ENCODE measurements around the gene TRRAP. TPM values are rescaled to one million over a fixed set of nuclear protein-coding genes. Genes with fewer than 3 reads are reported as not detected.

The TRRAP gene
- total RNA-seq, 1 donor from 2014 or later = 30.4 TPM

GRCh38 chr7:98968621-98969020 is 90.3 kb downstream of the TRRAP start:
- H3K27ac Mint-ChIP-seq (ENCODE audit: unreplicated experiment) = no peak overlapping the region
- H3K36me3 Mint-ChIP-seq (ENCODE audit: low read depth) = peaks cover 61% of the 10 kb centered on the region
- no peaks in the 10 kb centered on the region for H3K4me1 Mint-ChIP-seq (ENCODE audit: low read depth)
- no peak for DNase-seq (ENCODE audit: low spot score)
- H3K27me3 Mint-ChIP-seq (ENCODE audit: low read depth) = no peaks in the 10 kb centered on the region
- no peaks in the 10 kb centered on the region for H3K9me3 Mint-ChIP-seq (ENCODE audit: low read depth)
- no peak overlapping the region for H3K4me3 Mint-ChIP-seq (ENCODE audit: unreplicated experiment)
- no peak for TF ChIP-seq CTCF (IDR thresholded peaks at IDR 0.05)

GRCh38 chr7:98969386-98969785 is 91.1 kb downstream of the TRRAP start:
- no peak overlapping the region for H3K27ac Mint-ChIP-seq (ENCODE audit: unreplicated experiment)
- TF ChIP-seq CTCF (IDR thresholded peaks at IDR 0.05) = no peak
- H3K36me3 Mint-ChIP-seq (ENCODE audit: low read depth) = peaks cover 64% of the 10 kb centered on the region
- H3K4me3 Mint-ChIP-seq (ENCODE audit: unreplicated experiment) = no peak overlapping the region
- DNase-seq (ENCODE audit: low spot score) = no peak
- H3K4me1 Mint-ChIP-seq (ENCODE audit: low read depth) = no peaks in the 10 kb centered on the region
- H3K9me3 Mint-ChIP-seq (ENCODE audit: low read depth) = no peaks in the 10 kb centered on the region
- no peaks in the 10 kb centered on the region for H3K27me3 Mint-ChIP-seq (ENCODE audit: low read depth)

GRCh38 chr7:98970016-98970615 is 91.8 kb downstream of the TRRAP start:
- no peaks in the 10 kb centered on the region for H3K4me1 Mint-ChIP-seq (ENCODE audit: low read depth)
- H3K4me3 Mint-ChIP-seq (ENCODE audit: unreplicated experiment) = no peak overlapping the region
- DNase-seq (ENCODE audit: low spot score) = no peak
- H3K27ac Mint-ChIP-seq (ENCODE audit: unreplicated experiment) = no peak overlapping the region
- H3K27me3 Mint-ChIP-seq (ENCODE audit: low read depth) = no peaks in the 10 kb centered on the region
- no peaks in the 10 kb centered on the region for H3K9me3 Mint-ChIP-seq (ENCODE audit: low read depth)
- H3K36me3 Mint-ChIP-seq (ENCODE audit: low read depth) = peaks cover 61% of the 10 kb centered on the region
- no peak for TF ChIP-seq CTCF (IDR thresholded peaks at IDR 0.05)

GRCh38 chr7:98970805-98971204 is 92.5 kb downstream of the TRRAP start:
- Mint-ChIP-seq H3K36me3 (ENCODE audit: low read depth) (peaks cover 58% of the 10 kb centered on the region), H3K27me3 (ENCODE audit: low read depth) (no peaks in the 10 kb centered on the region), H3K9me3 (ENCODE audit: low read depth) (no peaks in the 10 kb centered on the region), H3K27ac (ENCODE audit: unreplicated experiment) (no peak overlapping the region), H3K4me1 (ENCODE audit: low read depth) (no peaks in the 10 kb centered on the region), H3K4me3 (ENCODE audit: unreplicated experiment) (no peak overlapping the region)
- TF ChIP-seq CTCF (IDR thresholded peaks at IDR 0.05) = no peak
- no peak for DNase-seq (ENCODE audit: low spot score)

GRCh38 chr7:98974205-98974604 is 95.9 kb downstream of the TRRAP start:
- H3K4me1 Mint-ChIP-seq (ENCODE audit: low read depth) = no peaks in the 10 kb centered on the region
- no peak overlapping the region for H3K4me3 Mint-ChIP-seq (ENCODE audit: unreplicated experiment)
- no peaks in the 10 kb centered on the region for H3K27me3 Mint-ChIP-seq (ENCODE audit: low read depth)
- H3K27ac Mint-ChIP-seq (ENCODE audit: unreplicated experiment) = no peak overlapping the region
- no peak for TF ChIP-seq CTCF (IDR thresholded peaks at IDR 0.05)
- peaks cover 55% of the 10 kb centered on the region for H3K36me3 Mint-ChIP-seq (ENCODE audit: low read depth)
- H3K9me3 Mint-ChIP-seq (ENCODE audit: low read depth) = no peaks in the 10 kb centered on the region
- DNase-seq (ENCODE audit: low spot score) = no peak

Measured in chondrocyte (in vitro differentiated cells).